ENCODE data around the gene ZBTB7C.

The ZBTB7C gene

GRCh38 chr18:48068916-48069445 is 340.2 kb downstream of the ZBTB7C start:
- no peak for DNase-seq (ENCODE audit: low read depth)
- no peak overlapping the region for H3K4me3 ChIP-seq (ENCODE audit: low read depth, low read length)
- in situ Hi-C loops (cut with HindIII; ENCODE audit: low sequenced_read_pairs), result no loop called here
- TF ChIP-seq CTCF (IDR thresholded peaks at IDR 0.05; ENCODE audit: low read depth, low read length, missing control alignments), result no peak

DNA sequence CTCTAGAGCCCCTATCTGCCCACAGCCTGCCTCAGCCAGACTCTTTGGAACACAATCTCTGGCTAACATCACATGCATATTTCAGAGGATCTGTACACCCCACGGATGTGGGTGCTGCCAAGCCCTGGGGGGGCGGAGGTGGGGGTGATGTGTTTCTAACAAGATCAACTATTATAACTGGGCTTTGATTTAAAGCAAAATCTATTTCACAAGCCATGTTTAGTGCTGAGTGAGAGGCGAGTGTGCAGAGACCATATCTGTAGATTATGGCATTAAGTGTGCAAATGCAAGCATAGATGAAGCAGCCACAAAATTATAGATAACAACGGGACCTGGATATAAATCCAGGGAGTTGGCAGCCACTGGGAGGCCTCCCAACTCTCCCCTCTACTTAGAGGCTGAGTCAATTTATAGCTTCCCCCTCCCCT is 342.9 kb downstream of the ZBTB7C start:
- TF ChIP-seq CTCF (IDR thresholded peaks at IDR 0.05; ENCODE audit: low read depth, low read length, missing control alignments), result no peak
- DNase-seq (ENCODE audit: low read depth), result no peak
- H3K4me3 ChIP-seq (ENCODE audit: low read depth, low read length), result no peak overlapping the region
- in situ Hi-C loops (cut with HindIII; ENCODE audit: low sequenced_read_pairs), result no loop called here

- in situ Hi-C loops (cut with HindIII; ENCODE audit: low sequenced_read_pairs), result no loop called here
- no peak overlapping the region for H3K4me3 ChIP-seq (ENCODE audit: low read depth, low read length)
- no peak for TF ChIP-seq CTCF (IDR thresholded peaks at IDR 0.05; ENCODE audit: low read depth, low read length, missing control alignments)
- DNase-seq (ENCODE audit: low read depth), result no peak
These were observed 343.6 kb downstream of the ZBTB7C start for GRCh38 chr18:48065601-48065995.

GRCh38 chr18:48064978-48065600 is 344.1 kb downstream of the ZBTB7C start:
- DNase-seq (ENCODE audit: low read depth), result no peak
- in situ Hi-C loops (cut with HindIII; ENCODE audit: low sequenced_read_pairs), result no loop called here
- no peak for TF ChIP-seq CTCF (IDR thresholded peaks at IDR 0.05; ENCODE audit: low read depth, low read length, missing control alignments)
- no peak overlapping the region for H3K4me3 ChIP-seq (ENCODE audit: low read depth, low read length)

DNA sequence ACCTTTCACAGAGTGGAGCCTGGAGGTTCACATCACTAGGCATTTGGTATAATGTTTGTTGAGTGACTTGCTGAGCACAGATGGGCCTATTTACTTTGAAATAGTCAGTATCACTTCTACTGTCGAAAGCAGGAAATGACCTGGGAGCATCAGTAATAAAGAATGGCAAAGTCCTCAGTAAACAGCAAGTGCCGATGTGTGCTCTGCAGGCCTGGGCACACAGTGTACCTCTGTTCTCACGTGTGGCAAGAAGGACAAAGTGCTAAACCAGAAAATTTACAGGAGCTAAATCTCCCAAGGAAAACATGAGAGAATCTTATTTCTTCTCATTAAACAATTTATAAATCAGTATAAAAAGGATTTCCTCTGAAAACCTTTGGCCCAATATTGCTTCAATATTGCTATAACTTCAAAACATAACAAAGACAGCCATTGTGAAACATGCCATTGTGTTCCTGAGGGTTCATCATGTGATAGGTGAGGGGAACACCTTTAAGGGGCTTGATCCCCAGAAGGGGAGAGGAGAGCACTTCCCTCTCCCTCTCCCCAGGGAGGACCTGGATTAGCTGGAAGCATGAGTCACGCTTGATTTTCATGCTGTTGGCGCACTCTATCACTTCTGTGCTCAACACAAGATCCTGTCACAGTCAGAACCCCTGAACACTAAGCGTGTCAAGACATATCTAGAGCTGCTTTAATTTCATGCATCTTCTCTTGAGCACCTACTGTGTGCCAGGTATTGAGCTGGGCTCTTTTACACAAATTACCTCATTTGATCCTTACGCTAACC is 347.2 kb downstream of the ZBTB7C start:
- in situ Hi-C loops (cut with HindIII; ENCODE audit: low sequenced_read_pairs), result no loop called here
- no peak for TF ChIP-seq CTCF (IDR thresholded peaks at IDR 0.05; ENCODE audit: low read depth, low read length, missing control alignments)
- DNase-seq (ENCODE audit: low read depth), result no peak
- H3K4me3 ChIP-seq (ENCODE audit: low read depth, low read length), result no peak overlapping the region

DNA sequence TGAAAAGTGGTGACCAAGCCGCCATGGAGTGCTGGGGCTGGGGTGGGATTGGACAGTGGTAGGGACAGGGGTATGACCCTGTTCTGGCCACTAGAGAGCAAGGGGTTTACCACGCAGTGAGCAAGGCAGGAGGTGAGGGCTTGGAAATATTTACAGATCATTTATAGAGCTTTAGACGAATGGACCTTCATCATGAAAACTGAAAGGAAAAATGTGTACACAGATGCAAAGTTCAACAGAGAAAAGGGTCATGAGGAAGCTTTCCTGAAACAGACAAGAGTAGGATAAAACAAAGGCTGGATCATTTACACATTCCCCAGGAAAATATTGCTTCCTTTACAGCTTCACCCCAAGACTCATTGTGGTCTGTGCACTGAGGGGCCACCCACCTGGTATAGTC is 348.2 kb downstream of the ZBTB7C start:
- H3K4me3 ChIP-seq (ENCODE audit: low read depth, low read length), result no peak overlapping the region
- no peak for TF ChIP-seq CTCF (IDR thresholded peaks at IDR 0.05; ENCODE audit: low read depth, low read length, missing control alignments)
- in situ Hi-C loops (cut with HindIII; ENCODE audit: low sequenced_read_pairs), result no loop called here
- no peak for DNase-seq (ENCODE audit: low read depth)
